Upper lobe of left lung (tissue), 6 donors: ENCODE results near the gene GATB. TPM values are rescaled to one million over a fixed set of nuclear protein-coding genes. Genes with fewer than 3 reads are reported as not detected.

Experiments used
- ATAC-seq, 2 donors: fragments of 200-7000 bp; cut with Tn5 transposase; one replicate each; pipeline ENCODE4 v1.9.1; 2022; ENCODE audit warnings: mild to moderate bottlenecking in 2 of 2, moderate library complexity in 2 of 2; ENCODE audit not compliant: low FRiP score in 2 of 2
- DNase-seq, 2 donors: peaks; one replicate each; pipeline ENCODE4 v3.0.0-alpha.2; 2019 to 2020
- H3K27ac ChIP-seq, 4 donors: fragments of 200-600 bp; sonication (generic); one replicate each; pipeline ENCODE4 v1.5.1; 2016 to 2019
- H3K27me3 ChIP-seq, 4 donors: fragments of 200-600 bp; sonication (generic); one replicate each; pipeline ENCODE4 v1.5.1; 2017 to 2019
- H3K36me3 ChIP-seq, 4 donors: fragments of 200-600 bp; sonication (generic); one replicate each; pipeline ENCODE4 v1.5.1; 2016 to 2019
- H3K4me1 ChIP-seq, 4 donors: fragments of 200-600 bp; sonication (generic); one replicate each; pipeline ENCODE4 v1.5.1; 2018 to 2019
- H3K4me3 ChIP-seq, 4 donors: fragments of 200-600 bp; sonication (generic); one replicate each; pipeline ENCODE4 v1.5.1; 2017 to 2019; ENCODE audit warnings: mild to moderate bottlenecking in 2 of 4, moderate library complexity in 1 of 4
- H3K9me3 ChIP-seq, 4 donors: fragments of 200-600 bp; sonication (generic); one replicate each; pipeline ENCODE4 v1.5.1; 2018 to 2019
- EP300 ChIP-seq, 4 donors: sonication (generic); formaldehyde crosslinking; IDR thresholded peaks; one replicate each; pipeline ENCODE4 v1.5.1; 2017; ENCODE audit warnings: antibody characterized with exemption in 4 of 4, control low read depth in 2 of 4
- POLR2A ChIP-seq, 4 donors: fragments of 450-650 bp; IDR thresholded peaks; one replicate each; pipeline ENCODE4 v1.5.1; 2016 to 2017; ENCODE audit warnings: antibody characterized with exemption in 4 of 4, mild to moderate bottlenecking in 2 of 4
- POLR2AphosphoS5 ChIP-seq, 2 donors: sonication (generic); formaldehyde crosslinking; IDR thresholded peaks; one replicate each; pipeline ENCODE4 v1.5.1; 2017; ENCODE audit warnings: antibody characterized with exemption in 2 of 2
- WGBS, 2 donors: methylation state at CpG; one replicate each; pipeline ENCODE4 v1.1.5; 2017 to 2018; 5-methylcytosine and 5-hydroxymethylcytosine counted together
- total RNA-seq, 6 donors: library from RNA; depleted of rRNA in 4 of 6; stranded (reverse); fragments of >200 nt in 4 of 6; gene quantifications; one replicate each; pipeline versions ENCODE4 v1.1.0 to v1.2.1, GENCODE V29; 2016 to 2021
- TF ChIP-seq, protein P1 (sequence below), 6 experiments: fragments of 450-650 bp in 4 of 6; fragments of 200-600 bp in 2 of 6; sonication (generic) in 2 of 6; IDR thresholded peaks; one replicate each; pipeline ENCODE4 v1.5.1; 2016 to 2019; ENCODE audit warnings: antibody characterized with exemption in 6 of 6
- donor health status: DM: no; HTN: no; CAD: no; lungs with moderate emphysema.
- donor health status: DM: no; HTN: yes; CAD: no; lungs with severe emphysema.

The GATB gene
- total RNA-seq, 6 donors from 2014 or later: 13.1 to 21.9 (median 14.5) TPM

DNA sequence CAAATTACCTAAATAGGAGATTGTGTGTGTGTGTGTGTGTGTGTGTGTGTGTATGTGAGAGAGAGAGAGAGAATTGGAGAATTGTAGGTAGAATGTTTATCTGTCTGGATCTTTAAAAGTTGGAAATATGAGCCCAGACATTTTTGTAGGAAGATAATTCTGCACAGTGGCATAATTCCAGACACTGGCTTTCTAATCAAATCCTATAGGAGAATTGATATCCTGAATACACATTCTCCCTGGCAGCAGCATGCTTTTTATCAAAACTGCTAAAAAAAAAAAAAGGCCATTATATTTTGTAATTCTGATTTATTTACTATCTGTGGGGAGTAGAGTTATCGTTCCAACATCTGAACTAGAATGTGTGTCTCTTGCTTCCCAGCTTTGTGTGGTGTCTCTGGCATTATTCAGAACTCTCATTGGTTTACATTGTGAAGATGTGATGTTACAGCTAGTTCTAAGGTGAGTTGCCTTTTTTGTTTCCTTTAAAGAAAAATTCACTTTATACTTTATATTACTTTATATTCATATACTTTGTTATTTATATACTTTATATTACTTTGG is 122.4 kb downstream of the GATB start:
- H3K9me3 ChIP-seq: no peaks in the 10 kb centered on the region
- WGBS, 2 donors: 74 to 83% methylated on average over 1 of the region's 1 CpG
- TF ChIP-seq EP300 (IDR thresholded peaks at IDR 0.05) (no peak), POLR2AphosphoS5 (IDR thresholded peaks at IDR 0.05) (no peak), POLR2A (IDR thresholded peaks at IDR 0.05) (no peak)
- TF ChIP-seq, protein P1, sequence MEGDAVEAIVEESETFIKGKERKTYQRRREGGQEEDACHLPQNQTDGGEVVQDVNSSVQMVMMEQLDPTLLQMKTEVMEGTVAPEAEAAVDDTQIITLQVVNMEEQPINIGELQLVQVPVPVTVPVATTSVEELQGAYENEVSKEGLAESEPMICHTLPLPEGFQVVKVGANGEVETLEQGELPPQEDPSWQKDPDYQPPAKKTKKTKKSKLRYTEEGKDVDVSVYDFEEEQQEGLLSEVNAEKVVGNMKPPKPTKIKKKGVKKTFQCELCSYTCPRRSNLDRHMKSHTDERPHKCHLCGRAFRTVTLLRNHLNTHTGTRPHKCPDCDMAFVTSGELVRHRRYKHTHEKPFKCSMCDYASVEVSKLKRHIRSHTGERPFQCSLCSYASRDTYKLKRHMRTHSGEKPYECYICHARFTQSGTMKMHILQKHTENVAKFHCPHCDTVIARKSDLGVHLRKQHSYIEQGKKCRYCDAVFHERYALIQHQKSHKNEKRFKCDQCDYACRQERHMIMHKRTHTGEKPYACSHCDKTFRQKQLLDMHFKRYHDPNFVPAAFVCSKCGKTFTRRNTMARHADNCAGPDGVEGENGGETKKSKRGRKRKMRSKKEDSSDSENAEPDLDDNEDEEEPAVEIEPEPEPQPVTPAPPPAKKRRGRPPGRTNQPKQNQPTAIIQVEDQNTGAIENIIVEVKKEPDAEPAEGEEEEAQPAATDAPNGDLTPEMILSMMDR (IDR thresholded peaks at IDR 0.05): no peak
- no peak for ATAC-seq
- no peaks in the 10 kb centered on the region for H3K4me1 ChIP-seq
- H3K36me3 ChIP-seq: no peaks in the 10 kb centered on the region
- no peak overlapping the region for H3K27ac ChIP-seq
- no peaks in the 10 kb centered on the region for H3K27me3 ChIP-seq
- no peak overlapping the region for H3K4me3 ChIP-seq
- no peak for DNase-seq

DNA sequence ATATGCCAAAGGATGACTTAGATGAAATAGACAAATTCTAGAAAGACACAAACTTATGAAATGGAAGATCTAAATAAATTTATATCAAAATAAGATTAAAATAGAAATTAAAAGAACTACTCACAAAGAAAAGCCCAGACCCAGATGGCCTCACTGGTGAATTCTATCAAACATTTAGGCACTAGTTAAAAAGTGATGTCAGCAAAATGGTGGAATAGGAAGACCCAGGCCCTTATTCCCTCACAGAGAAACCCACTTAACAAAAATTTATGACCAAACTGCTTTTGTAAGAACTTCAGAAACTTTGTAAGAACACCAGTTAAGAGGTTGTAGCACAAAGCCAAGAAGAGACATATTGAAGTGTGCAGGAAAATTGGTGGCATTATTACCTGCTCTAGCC is 129.5 kb downstream of the GATB start:
- ATAC-seq: no peak
- Histone ChIP-seq H3K4me3 (no peak overlapping the region), H3K9me3 (no peaks in the 10 kb centered on the region), H3K4me1 (no peaks in the 10 kb centered on the region), H3K27me3 (no peaks in the 10 kb centered on the region), H3K27ac (no peak overlapping the region), H3K36me3 (no peaks in the 10 kb centered on the region)
- DNase-seq: no peak
- TF ChIP-seq EP300 (IDR thresholded peaks at IDR 0.05) (no peak), POLR2A (IDR thresholded peaks at IDR 0.05) (no peak)
- TF ChIP-seq, protein P1 (IDR thresholded peaks at IDR 0.05): no peak

GRCh38 chr4:151629097-151629783 is 131.6 kb downstream of the GATB start:
- ATAC-seq: no peak
- H3K36me3 ChIP-seq: no peaks in the 10 kb centered on the region
- no peaks in the 10 kb centered on the region for H3K4me1 ChIP-seq
- no peaks in the 10 kb centered on the region for H3K27me3 ChIP-seq
- no peak overlapping the region for H3K27ac ChIP-seq
- DNase-seq: no peak
- H3K4me3 ChIP-seq: no peak overlapping the region
- H3K9me3 ChIP-seq: no peaks in the 10 kb centered on the region
- WGBS, 2 donors: 82 to 84% methylated on average over 10 of the region's 10 CpGs
- TF ChIP-seq, protein P1 (IDR thresholded peaks at IDR 0.05): no peak
- TF ChIP-seq EP300 (IDR thresholded peaks at IDR 0.05) (no peak), POLR2AphosphoS5 (IDR thresholded peaks at IDR 0.05) (no peak), POLR2A (IDR thresholded peaks at IDR 0.05) (no peak)

DNA sequence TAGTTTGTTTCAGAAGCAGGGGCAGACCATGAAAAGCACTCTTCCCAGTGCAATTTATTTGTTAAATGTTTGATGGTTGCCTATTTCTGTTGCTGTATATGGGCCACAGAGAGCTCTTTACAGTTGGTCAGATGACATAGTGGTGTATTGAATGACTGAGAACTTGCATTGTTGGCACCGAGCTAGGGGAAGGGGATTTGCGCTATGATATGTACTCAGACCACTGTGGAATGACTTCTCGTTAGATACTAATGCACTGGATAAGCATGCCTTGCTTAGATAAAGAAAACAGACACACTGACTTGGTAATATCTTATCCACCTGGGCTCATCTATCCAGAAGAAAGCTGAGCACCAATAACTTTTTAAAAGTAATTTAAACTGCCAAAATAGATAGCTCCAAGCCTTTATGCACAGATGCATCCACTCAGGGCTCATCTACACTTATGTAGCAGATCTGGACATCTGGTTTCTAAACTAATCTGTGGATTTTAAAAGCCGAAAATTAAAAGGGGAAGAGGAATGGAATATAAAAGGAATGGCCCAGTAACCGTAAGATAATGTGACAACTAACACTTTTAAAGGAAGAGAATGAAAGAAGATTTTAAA is 132.7 kb downstream of the GATB start:
- 82 to 87% methylated on average over 5 of the region's 5 CpGs for WGBS, 2 donors
- no peak for TF ChIP-seq POLR2AphosphoS5 (IDR thresholded peaks at IDR 0.05)
- no peak for TF ChIP-seq POLR2A (IDR thresholded peaks at IDR 0.05)
- no peak overlapping the region for H3K4me3 ChIP-seq
- no peaks in the 10 kb centered on the region for H3K27me3 ChIP-seq
- no peak for DNase-seq
- H3K4me1 ChIP-seq: no peaks in the 10 kb centered on the region
- ATAC-seq: no peak
- no peaks in the 10 kb centered on the region for H3K36me3 ChIP-seq
- no peaks in the 10 kb centered on the region for H3K9me3 ChIP-seq
- no peak overlapping the region for H3K27ac ChIP-seq

DNA sequence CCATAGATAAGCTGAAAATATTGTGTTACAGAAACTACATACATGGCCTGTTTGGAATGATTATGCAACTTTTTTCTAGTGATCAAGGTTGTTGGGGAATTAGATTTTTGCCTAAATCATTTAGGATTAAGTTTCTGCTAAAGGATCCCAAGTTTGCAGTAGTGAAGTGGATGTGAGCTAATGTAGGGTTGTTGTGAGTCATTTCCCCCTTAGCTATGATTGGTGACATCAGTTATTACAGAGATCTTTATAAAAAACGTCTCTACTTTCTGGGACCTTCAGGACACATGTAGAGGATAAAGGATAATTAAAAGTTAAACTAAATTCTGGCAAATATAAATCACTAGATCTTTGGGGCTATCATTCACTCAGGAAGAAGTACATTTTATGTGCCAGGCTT is 133.3 kb downstream of the GATB start:
- H3K9me3 ChIP-seq: no peaks in the 10 kb centered on the region
- no peak overlapping the region for H3K27ac ChIP-seq
- WGBS, 2 donors: 45 to 53% methylated on average over 1 of the region's 1 CpG
- TF ChIP-seq POLR2AphosphoS5 (IDR thresholded peaks at IDR 0.05) (no peak), POLR2A (IDR thresholded peaks at IDR 0.05) (no peak)
- no peak for ATAC-seq
- no peaks in the 10 kb centered on the region for H3K36me3 ChIP-seq
- H3K4me1 ChIP-seq: no peaks in the 10 kb centered on the region
- no peaks in the 10 kb centered on the region for H3K27me3 ChIP-seq
- H3K4me3 ChIP-seq: no peak overlapping the region
- DNase-seq: no peak
